Measurements from ENCODE around the gene TCEANC2.

TCEANC2 gene

GRCh38 chr1:54108156-54108555 lies 54.7 kb downstream of the TCEANC2 start:
- no peak for TF ChIP-seq CTCF (conservative IDR thresholded peaks at IDR 0.05; ENCODE audit: control insufficient read depth, insufficient read depth, low read depth, low read length)
- no peak for DNase-seq (ENCODE audit: low read depth)
- H3K4me3 ChIP-seq (ENCODE audit: control insufficient read depth, low read depth, low read length) = no peak overlapping the region

- H3K4me3 ChIP-seq (ENCODE audit: control insufficient read depth, low read depth, low read length) = no peak overlapping the region
- no peak for DNase-seq (ENCODE audit: low read depth)
- TF ChIP-seq CTCF (conservative IDR thresholded peaks at IDR 0.05; ENCODE audit: control insufficient read depth, insufficient read depth, low read depth, low read length) = no peak
Measured at GRCh38 chr1:54109129-54110090, 56.0 kb downstream of the TCEANC2 start.

- DNase-seq (ENCODE audit: low read depth) = no peak
- no peak for TF ChIP-seq CTCF (conservative IDR thresholded peaks at IDR 0.05; ENCODE audit: control insufficient read depth, insufficient read depth, low read depth, low read length)
- H3K4me3 ChIP-seq (ENCODE audit: control insufficient read depth, low read depth, low read length) = no peak overlapping the region
Measured at GRCh38 chr1:54110996-54111395, 57.6 kb downstream of the TCEANC2 start.

GRCh38 chr1:54111624-54112023 lies 58.2 kb downstream of the TCEANC2 start:
- H3K4me3 ChIP-seq (ENCODE audit: control insufficient read depth, low read depth, low read length) = no peak overlapping the region
- DNase-seq (ENCODE audit: low read depth) = no peak
- no peak for TF ChIP-seq CTCF (conservative IDR thresholded peaks at IDR 0.05; ENCODE audit: control insufficient read depth, insufficient read depth, low read depth, low read length)

- H3K4me3 ChIP-seq (ENCODE audit: control insufficient read depth, low read depth, low read length) = no peak overlapping the region
- no peak for DNase-seq (ENCODE audit: low read depth)
- TF ChIP-seq CTCF (conservative IDR thresholded peaks at IDR 0.05; ENCODE audit: control insufficient read depth, insufficient read depth, low read depth, low read length) = no peak
Measured at GRCh38 chr1:54112027-54112426, 58.6 kb downstream of the TCEANC2 start.

GRCh38 chr1:54112705-54113368 lies 59.4 kb downstream of the TCEANC2 start:
- DNase-seq (ENCODE audit: low read depth) = no peak
- H3K4me3 ChIP-seq (ENCODE audit: control insufficient read depth, low read depth, low read length) = no peak overlapping the region
- no peak for TF ChIP-seq CTCF (conservative IDR thresholded peaks at IDR 0.05; ENCODE audit: control insufficient read depth, insufficient read depth, low read depth, low read length)
